NCI-H345 (cell line): ENCODE results near the gene RBM10.

Source experiments
- DNase-seq: peaks from one replicate; lab custom pipeline; 2025; lab: John Stamatoyannopoulos, UW

RBM10 gene

GRCh38 chrX:47151435-47151834 is 6.4 kb downstream of the RBM10 start:
- no peak for DNase-seq

- no peak for DNase-seq
These were observed 11.8 kb downstream of the RBM10 start for GRCh38 chrX:47156611-47157520.

- DNase-seq, result no peak
These were observed 13.1 kb downstream of the RBM10 start for GRCh38 chrX:47158131-47158530.

GRCh38 chrX:47158781-47159180 is 13.8 kb downstream of the RBM10 start:
- DNase-seq, result no peak

GRCh38 chrX:47160781-47161180 is 15.8 kb downstream of the RBM10 start:
- no peak for DNase-seq

- no peak for DNase-seq
These were observed 18.0 kb downstream of the RBM10 start for GRCh38 chrX:47162927-47163583.

GRCh38 chrX:47164420-47164819 is 19.4 kb downstream of the RBM10 start:
- no peak for DNase-seq

GRCh38 chrX:47166126-47166525 is 21.1 kb downstream of the RBM10 start:
- no peak for DNase-seq

- DNase-seq, result no peak
These were observed 23.6 kb downstream of the RBM10 start for GRCh38 chrX:47168495-47169073.

GRCh38 chrX:47169273-47169672 is 24.3 kb downstream of the RBM10 start:
- no peak for DNase-seq

- DNase-seq, result no peak
These were observed 24.9 kb downstream of the RBM10 start for GRCh38 chrX:47169726-47170515.

- no peak for DNase-seq
These were observed 26.1 kb downstream of the RBM10 start for GRCh38 chrX:47170861-47171692.

GRCh38 chrX:47171996-47172395 is 27.0 kb downstream of the RBM10 start:
- DNase-seq, result no peak

GRCh38 chrX:47172549-47172948 is 27.5 kb downstream of the RBM10 start:
- DNase-seq, result no peak

- no peak for DNase-seq
These were observed 28.2 kb downstream of the RBM10 start for GRCh38 chrX:47172971-47173792.

GRCh38 chrX:47174376-47174775 is 29.4 kb downstream of the RBM10 start:
- no peak for DNase-seq

GRCh38 chrX:47174846-47175587 is 30.0 kb downstream of the RBM10 start:
- no peak for DNase-seq

- no peak for DNase-seq
These were observed 30.6 kb downstream of the RBM10 start for GRCh38 chrX:47175588-47175980.

- no peak for DNase-seq
These were observed 31.2 kb downstream of the RBM10 start for GRCh38 chrX:47176101-47176740.
